ENCODE data around the gene KCNQ5.

KCNQ5 gene

GRCh38 chr6:73200247-73200646 is 578.4 kb downstream of the KCNQ5 start:
- no peak for TF ChIP-seq CTCF (IDR thresholded peaks at IDR 0.05; ENCODE audit: low read depth, low read length)
- no peak overlapping the region for H3K4me3 ChIP-seq (ENCODE audit: low read depth, low read length)

DNA sequence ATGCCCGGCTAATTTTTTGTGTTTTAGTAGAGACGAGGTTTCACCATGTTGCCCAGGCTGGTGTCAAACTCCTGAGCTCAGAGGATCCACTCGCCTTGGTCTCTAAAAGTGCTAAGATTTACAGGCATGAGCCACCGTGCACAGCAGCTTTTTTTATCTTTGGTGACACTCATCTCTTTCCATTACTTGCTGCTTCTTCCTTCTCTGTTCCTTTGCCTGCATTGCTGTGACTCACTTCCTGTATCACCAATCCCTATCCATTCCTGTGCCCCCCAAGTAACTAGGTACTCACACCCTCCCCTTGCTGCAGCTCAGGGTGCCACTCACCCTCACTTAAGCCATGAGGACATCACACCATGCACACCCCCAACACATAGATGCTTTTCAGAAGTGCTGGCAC is 578.9 kb downstream of the KCNQ5 start:
- TF ChIP-seq CTCF (IDR thresholded peaks at IDR 0.05; ENCODE audit: low read depth, low read length), result no peak
- no peak overlapping the region for H3K4me3 ChIP-seq (ENCODE audit: low read depth, low read length)

DNA sequence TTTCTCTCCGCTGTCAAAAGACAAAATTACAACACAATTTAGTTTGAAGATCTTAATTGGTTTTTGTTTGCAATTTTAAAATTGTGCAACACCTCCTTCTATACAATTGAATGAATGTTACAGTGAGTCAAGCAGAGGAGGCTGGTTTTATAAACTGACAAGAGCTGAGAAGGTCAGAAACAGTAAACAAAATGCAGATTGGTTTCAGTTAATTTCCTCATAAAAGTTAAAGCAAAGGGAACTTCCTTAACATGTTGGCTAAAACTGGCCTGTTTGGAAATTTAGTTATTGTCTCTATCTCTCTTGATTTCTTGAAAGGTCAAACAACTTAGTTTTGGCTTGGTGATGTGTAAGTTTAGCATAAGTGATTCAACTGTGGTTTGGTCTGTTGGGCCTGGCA is 581.2 kb downstream of the KCNQ5 start:
- H3K4me3 ChIP-seq (ENCODE audit: low read depth, low read length), result no peak overlapping the region
- no peak for TF ChIP-seq CTCF (IDR thresholded peaks at IDR 0.05; ENCODE audit: low read depth, low read length)

DNA sequence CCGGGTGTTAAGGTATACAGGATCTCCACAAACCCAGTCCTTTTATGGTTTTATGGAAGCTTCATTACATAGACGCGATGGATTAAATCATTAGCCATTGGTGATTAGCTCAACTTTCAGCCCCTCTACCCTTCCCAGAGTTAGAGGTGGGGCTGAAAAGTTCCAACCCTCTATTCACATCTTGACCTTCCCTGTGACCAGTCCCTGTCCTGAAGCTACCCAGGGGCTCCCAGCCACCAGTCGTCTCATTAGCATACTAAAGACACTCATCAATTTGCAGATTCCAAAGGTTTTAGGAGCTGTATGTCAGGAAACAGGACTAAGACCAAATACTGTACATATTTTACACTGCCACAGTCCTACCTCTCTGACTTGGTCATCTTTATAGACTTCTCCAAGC is 582.4 kb downstream of the KCNQ5 start:
- H3K4me3 ChIP-seq (ENCODE audit: low read depth, low read length), result no peak overlapping the region
- TF ChIP-seq CTCF (IDR thresholded peaks at IDR 0.05; ENCODE audit: low read depth, low read length), result no peak

GRCh38 chr6:73207221-73207837 is 585.5 kb downstream of the KCNQ5 start:
- H3K4me3 ChIP-seq (ENCODE audit: low read depth, low read length), result no peak overlapping the region

GRCh38 chr6:73209117-73209516 is 587.3 kb downstream of the KCNQ5 start:
- TF ChIP-seq CTCF (IDR thresholded peaks at IDR 0.05; ENCODE audit: low read depth, low read length), result no peak
- H3K4me3 ChIP-seq (ENCODE audit: low read depth, low read length), result no peak overlapping the region

More at GRCh38 chr6:73207221-73207837, 585.5 kb downstream of the KCNQ5 start:
- TF ChIP-seq CTCF (IDR thresholded peaks at IDR 0.05; ENCODE audit: low read depth, low read length), result no peak

GRCh38 chr6:73216859-73217258 is 595.0 kb downstream of the KCNQ5 start:
- no peak for TF ChIP-seq CTCF (IDR thresholded peaks at IDR 0.05; ENCODE audit: low read depth, low read length)
- H3K4me3 ChIP-seq (ENCODE audit: low read depth, low read length), result no peak overlapping the region
